Endothelial cell of umbilical vein (primary cell): ENCODE results near the gene LSR. TPM values are rescaled to one million over a fixed set of nuclear protein-coding genes. Genes with fewer than 3 reads are reported as not detected.

ENCODE experiments used
- BruUV-seq: library from RNA; stranded (reverse); fragments of 400-500 nt; replicated peaks from 2 replicates; lab custom pipeline; 2021; lab: Mats Ljungman, UMichigan
- CTCF ChIA-PET: fragments of 300-600, 350-600 bp; sonication (Branson Sonifier 250); formaldehyde crosslinking; loops from one replicate; lab custom pipeline; 2021; ENCODE audit warnings: antibody characterized with exemption, inconsistent platforms; lab: Charles Lee
- POLR2A ChIA-PET: fragments of 300-600, 350-600 bp; sonication (Branson Sonifier 250); formaldehyde crosslinking; loops from one replicate; lab custom pipeline; 2021; ENCODE audit warnings: antibody characterized with exemption, inconsistent platforms; lab: Charles Lee
- DNase-seq: peaks from one replicate; pipeline ENCODE4 v3.0.0-alpha.2; 2011; ENCODE audit warnings: low read depth, low spot score
- FAIRE-seq: peaks from 2 replicates; lab custom pipeline; 2011; peaks lifted over from hg19 to GRCh38; lab: Jason Lieb, UNC
- H2AFZ ChIP-seq: 2 replicates; pipeline ENCODE4 v1.6.0; 2012; ENCODE audit warnings: low read depth, low read length, control low read depth, inconsistent platforms
- H3K27ac ChIP-seq: 2 replicates; pipeline ENCODE4 v1.5.1; 2011; ENCODE audit warnings: low read depth, mild to moderate bottlenecking, control low read depth, low read length, moderate library complexity; ENCODE audit not compliant: insufficient read depth
- H3K27me3 ChIP-seq, 2 experiments: 2 replicates each; pipeline versions ENCODE4 v1.6.0 to v1.6.1; 2011; ENCODE audit warnings: low read length in 2 of 2, mixed read lengths in 1 of 2; ENCODE audit not compliant: control insufficient read depth in 2 of 2, insufficient read depth in 2 of 2
- H3K36me3 ChIP-seq, 2 experiments: 2 replicates in 1 of 2; 3 replicates in 1 of 2; pipeline ENCODE4 v1.5.1; 2011; ENCODE audit warnings: low read length in 2 of 2, mild to moderate bottlenecking in 1 of 2, moderate library complexity in 1 of 2; ENCODE audit not compliant: control insufficient read depth in 2 of 2, insufficient read depth in 2 of 2; ENCODE audit errors: extremely low read depth in 1 of 2
- H3K4me1 ChIP-seq: 3 replicates; pipeline ENCODE4 v1.5.1; 2011; ENCODE audit warnings: mild to moderate bottlenecking, low read length; ENCODE audit not compliant: control insufficient read depth, insufficient read depth; ENCODE audit errors: extremely low read depth
- H3K4me2 ChIP-seq: 2 replicates; pipeline ENCODE4 v1.6.1; 2011; ENCODE audit warnings: low read length, control low read depth, mixed read lengths; ENCODE audit not compliant: insufficient read depth
- H3K4me3 ChIP-seq, 3 experiments: fragments of 200-600 bp in 1 of 3; sonication (generic), shearing (Covaris generic) in 1 of 3; replicated peaks in 1 of 3; 2 replicates each; pipeline ENCODE4 v1.5.1; 2011 to 2016; ENCODE audit warnings: control low read depth in 3 of 3, low read length in 3 of 3, mild to moderate bottlenecking in 2 of 3, inconsistent platforms in 1 of 3, low read depth in 1 of 3, moderate library complexity in 1 of 3; ENCODE audit not compliant: insufficient read depth in 1 of 3
- H3K79me2 ChIP-seq: 2 replicates; pipeline ENCODE4 v1.6.0; 2012; ENCODE audit warnings: low read length, inconsistent platforms; ENCODE audit not compliant: control insufficient read depth, insufficient read depth
- H3K9ac ChIP-seq: replicated peaks from 2 replicates; pipeline ENCODE3; 2011; ENCODE audit warnings: low read length, control low read depth; ENCODE audit not compliant: insufficient read depth; ENCODE audit errors: extremely low read depth
- H3K9me1 ChIP-seq: replicated peaks from 3 replicates; pipeline ENCODE4 v1.6.0; 2011; ENCODE audit warnings: mild to moderate bottlenecking, low read length; ENCODE audit not compliant: control insufficient read depth, insufficient read depth; ENCODE audit errors: extremely low read depth
- H3K9me3 ChIP-seq: replicated peaks from 2 replicates; pipeline ENCODE4 v1.5.1; 2012; ENCODE audit warnings: low read length, inconsistent platforms; ENCODE audit not compliant: control insufficient read depth, insufficient read depth
- H4K20me1 ChIP-seq: replicated peaks from 2 replicates; pipeline ENCODE3; 2011; ENCODE audit warnings: mild to moderate bottlenecking, low read length; ENCODE audit not compliant: control insufficient read depth, insufficient read depth; ENCODE audit errors: extremely low read depth
- CTCF ChIP-seq, 2 donors: IDR thresholded peaks; 1 replicate in 1 of 2; 2 replicates in 1 of 2; pipeline ENCODE4 v1.5.1; 2011; ENCODE audit warnings: low read length in 2 of 2, mild to moderate bottlenecking in 2 of 2, moderate library complexity in 2 of 2, control low read depth in 1 of 2, inconsistent platforms in 1 of 2, low read depth in 1 of 2; ENCODE audit not compliant: insufficient read depth in 1 of 2; ENCODE audit errors: extremely low read depth in 1 of 2
- EZH2 ChIP-seq: IDR thresholded peaks from 2 replicates; pipeline ENCODE4 v1.6.1; 2012; ENCODE audit warnings: borderline replicate concordance, low read depth, mild to moderate bottlenecking, moderate library complexity, low read length, inconsistent platforms; ENCODE audit not compliant: severe bottlenecking
- FOS ChIP-seq: IDR thresholded peaks from 2 replicates; pipeline ENCODE4 v1.6.1; 2011; ENCODE audit warnings: mild to moderate bottlenecking, low read length, moderate library complexity, borderline replicate concordance; ENCODE audit not compliant: insufficient read depth
- GATA2 ChIP-seq: IDR thresholded peaks from 2 replicates; pipeline ENCODE4 v1.7.0; 2011; ENCODE audit warnings: low read depth, mild to moderate bottlenecking, moderate library complexity, mixed read lengths, low read length; ENCODE audit not compliant: insufficient read length, insufficient read depth
- JUN ChIP-seq: IDR thresholded peaks from 2 replicates; pipeline ENCODE4 v1.6.1; 2011; ENCODE audit warnings: borderline replicate concordance, low read depth; ENCODE audit not compliant: insufficient read length, insufficient read depth
- MAX ChIP-seq: IDR thresholded peaks from 2 replicates; pipeline ENCODE4 v1.6.1; 2011; ENCODE audit not compliant: insufficient read depth, insufficient read length
- MYC ChIP-seq: IDR thresholded peaks from one replicate; pipeline ENCODE4 v1.6.1; 2011; ENCODE audit warnings: mild to moderate bottlenecking, low read depth, low read length
- POLR2A ChIP-seq: IDR thresholded peaks from 2 replicates; pipeline ENCODE4 v1.6.1; 2012; ENCODE audit warnings: low read depth, mild to moderate bottlenecking, control low read depth, low read length
- POLR2AphosphoS5 ChIP-seq: IDR thresholded peaks from 2 replicates; pipeline ENCODE4 v1.6.1; 2012; ENCODE audit warnings: low read depth, mild to moderate bottlenecking, control low read depth, low read length, moderate library complexity; ENCODE audit not compliant: insufficient read depth
- dilution Hi-C: fragments of 300-500 bp; cut with MboI; formaldehyde crosslinking; loops from one replicate; pipeline ENCODE4 v1.15.0; 2019; ENCODE audit warnings: low sequenced_read_pairs; ENCODE audit not compliant: extremely low pct_ligation_motif_present
- intact Hi-C: fragments of 100-400 bp; cut with micrococcal nuclease; formaldehyde crosslinking; loops from one replicate; pipeline ENCODE4 v1.10.0; 2022
- polyA plus RNA-seq, 4 experiments: library from polyadenylated mRNA; depleted of rRNA in 3 of 4; stranded (reverse) in 3 of 4; unstranded in 1 of 4; fragments of >200 nt; gene quantifications; 2 replicates each; pipeline versions ENCODE4 v1.2.1 to v1.2.3, GENCODE V29; 2011 to 2012; ENCODE audit warnings: missing spikeins in 1 of 4
- total RNA-seq: library from RNA; stranded (reverse); gene quantifications from 2 replicates; pipeline ENCODE4 v1.2.3, GENCODE V29; 2021

The LSR gene
- total and polyA plus RNA-seq, 2 donors (not counting 3 experiments of a cell fraction or from before 2014, with no cell fraction given), result 0.76 to 1.0 TPM

- Histone ChIP-seq H3K79me2 (no peaks in the 10 kb centered on the region), H3K27ac (no peak overlapping the region), H3K4me1 (no peaks in the 10 kb centered on the region), H3K9me1 (no peaks in the 10 kb centered on the region), H2AFZ (no peak overlapping the region), H3K36me3 (no peaks in the 10 kb centered on the region), H3K4me2 (no peak overlapping the region), H4K20me1 (no peaks in the 10 kb centered on the region), H3K27me3 (peaks cover 26 to 49% of the 10 kb centered on the region in 2 experiments), H3K9me3 (no peaks in the 10 kb centered on the region), H3K4me3 (no peak overlapping the region), H3K9ac (no peak overlapping the region)
- DNase-seq, result no peak
- dilution Hi-C loops (no loop called here), intact Hi-C loops (no loop called here)
- TF ChIP-seq MYC, result no peak
- TF ChIP-seq EZH2, result peak; percentile 1
- no peak for TF ChIP-seq JUN
- no peak for TF ChIP-seq MAX
- peak in 1 of 2 donors; percentile 11 for TF ChIP-seq CTCF (IDR thresholded peaks at IDR 0.05; ENCODE audit: extremely low read depth in 1 of 2, insufficient read depth in 1 of 2, low read depth in 1 of 2, low read length in 2 of 2)
- no peak for TF ChIP-seq POLR2A
- no peak for TF ChIP-seq POLR2AphosphoS5
- TF ChIP-seq GATA2, result no peak
- no peak for TF ChIP-seq FOS
- BruUV-seq, result no TSS peak
- POLR2A ChIA-PET, result no interaction called here
- CTCF ChIA-PET, result no interaction called here
- no peak for FAIRE-seq
Observed at GRCh38 chr19:35247526-35248309, 1.1 kb upstream of the LSR start.
